Measurements from ENCODE around the gene GMNC.
A peak's percentile ranks its signal among the peaks of the same experiment; 100 is the strongest.
"Not testable (repeated sequence)": the region's sequence is repeated elsewhere in the genome, so short reads cannot be mapped to it uniquely, and the experiment has no call there.

Gene GMNC, protein sequence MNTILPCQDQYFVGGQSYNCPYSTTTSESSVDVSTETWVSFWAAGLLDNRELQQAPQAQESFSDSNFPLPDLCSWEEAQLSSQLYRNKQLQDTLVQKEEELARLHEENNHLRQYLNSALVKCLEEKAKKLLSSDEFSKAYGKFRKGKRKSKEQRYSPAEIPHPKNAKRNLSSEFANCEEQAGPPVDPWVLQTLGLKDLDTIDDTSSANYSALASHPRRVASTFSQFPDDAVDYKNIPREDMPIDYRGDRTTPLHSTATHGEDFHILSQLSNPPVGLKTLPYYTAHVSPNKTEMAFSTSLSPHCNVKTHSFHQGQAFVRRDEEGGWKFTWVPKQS

DNA sequence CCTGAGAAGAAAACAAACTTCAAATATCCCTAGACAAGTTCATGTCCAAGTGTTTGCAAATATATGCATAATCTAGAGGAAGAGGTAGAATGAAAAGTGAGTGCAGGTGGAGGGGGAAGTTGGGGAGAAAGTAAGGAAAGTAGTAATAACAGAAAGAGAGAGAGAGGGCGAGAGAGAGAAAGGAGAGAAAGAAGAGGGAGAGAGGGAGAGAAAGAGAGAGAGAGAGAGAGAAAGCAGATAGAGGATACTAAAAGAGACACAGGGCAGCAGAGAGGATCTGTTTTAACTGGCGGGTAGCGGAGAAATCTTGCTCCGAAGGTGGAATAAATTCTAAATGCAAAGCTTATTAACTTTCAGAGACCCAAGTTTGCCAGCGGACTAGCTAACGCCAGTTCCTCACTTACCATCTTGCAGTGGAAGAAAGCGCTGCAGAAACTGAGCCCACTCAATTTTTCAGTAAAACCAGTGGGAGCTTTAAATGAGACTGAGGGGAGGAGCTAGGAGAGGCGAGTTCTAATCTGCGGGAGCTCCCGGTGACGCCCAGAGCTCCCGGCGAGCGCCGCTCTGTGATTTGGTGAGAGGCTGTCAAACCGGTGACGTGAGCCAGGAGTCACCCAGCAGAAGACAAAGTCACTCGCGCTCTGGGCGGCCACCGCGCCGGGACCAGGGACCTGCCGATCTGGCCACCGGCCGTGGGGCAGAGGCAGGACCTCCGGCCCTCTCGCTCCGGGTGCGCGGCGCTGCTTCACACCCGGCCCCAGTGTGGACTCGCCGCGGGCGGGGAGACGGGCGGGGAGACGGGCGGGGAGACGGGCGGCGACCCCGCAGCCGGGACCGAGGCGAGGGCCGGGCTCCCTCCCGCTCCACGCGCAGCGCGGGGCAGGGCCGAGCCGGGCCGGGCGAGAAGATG lies at the start of gene GMNC:
Gene GMNC, minus strand, starts transcription at position 486 of the 910 bp plus-strand sequence. Its CDS starts 79 bp downstream, at position 407.
- DNase-seq: peak; percentile 71

DNA sequence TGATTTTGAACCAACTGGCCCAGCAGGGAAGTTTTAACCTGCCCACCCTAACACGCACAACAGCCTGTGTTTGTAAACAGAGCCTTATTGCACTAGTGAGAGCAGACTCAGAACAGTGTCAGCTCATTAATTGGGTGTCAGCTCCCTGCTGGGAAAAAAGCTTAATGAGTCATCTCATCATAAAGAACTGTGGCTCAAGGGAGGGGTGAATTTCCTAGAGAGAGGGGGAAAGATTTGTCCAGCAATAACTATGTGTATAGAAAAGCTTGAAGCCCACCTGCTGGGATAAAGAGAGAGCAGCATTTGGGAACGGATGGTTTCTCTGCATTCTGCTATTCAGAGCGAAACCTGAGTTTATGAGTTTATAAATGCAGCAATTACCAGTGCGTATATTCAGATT lies 48.9 kb upstream of the GMNC start:
- DNase-seq: no peak

DNA sequence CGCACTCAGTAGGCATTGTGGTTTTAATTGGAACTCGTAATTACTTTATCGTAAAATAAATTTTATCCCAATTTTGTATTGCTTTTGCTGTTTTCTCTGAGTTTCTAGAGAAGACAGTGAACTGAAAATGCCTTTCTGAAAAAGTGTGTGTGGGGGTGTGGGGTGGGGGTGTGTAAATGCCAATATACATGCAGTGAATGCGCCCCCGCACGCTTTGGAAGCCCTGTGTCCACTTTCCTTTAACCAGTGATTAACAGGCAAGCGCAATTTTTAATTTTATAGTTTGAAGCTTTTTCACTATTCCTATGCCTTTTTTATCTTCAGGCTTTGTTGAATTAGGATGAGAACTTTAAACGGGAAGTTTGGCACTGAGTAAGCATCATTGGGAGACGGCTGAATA lies 47.4 kb upstream of the GMNC start:
- no peak for DNase-seq

GRCh38 chr3:190903156-190903555 lies 40.7 kb upstream of the GMNC start:
- no peak for DNase-seq

DNA sequence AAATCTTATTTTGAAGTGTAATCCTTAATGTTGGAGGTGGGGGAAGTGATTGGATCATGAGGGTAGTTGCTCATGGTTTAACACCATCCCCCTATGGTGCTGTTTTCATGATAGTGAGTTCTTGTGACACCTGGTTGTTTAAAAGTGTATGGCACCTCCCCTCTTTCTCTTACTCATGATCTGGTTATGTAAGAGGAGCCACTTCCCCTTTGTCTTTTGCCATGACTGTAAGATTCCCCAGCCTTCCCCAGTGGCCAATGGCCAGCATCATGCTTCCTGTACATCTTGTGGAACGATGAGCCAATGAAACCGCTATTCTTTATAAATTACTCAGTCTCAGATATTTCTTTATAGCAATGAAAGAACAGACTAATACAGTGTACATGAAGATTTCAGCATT lies 39.8 kb upstream of the GMNC start:
- no peak for DNase-seq

DNA sequence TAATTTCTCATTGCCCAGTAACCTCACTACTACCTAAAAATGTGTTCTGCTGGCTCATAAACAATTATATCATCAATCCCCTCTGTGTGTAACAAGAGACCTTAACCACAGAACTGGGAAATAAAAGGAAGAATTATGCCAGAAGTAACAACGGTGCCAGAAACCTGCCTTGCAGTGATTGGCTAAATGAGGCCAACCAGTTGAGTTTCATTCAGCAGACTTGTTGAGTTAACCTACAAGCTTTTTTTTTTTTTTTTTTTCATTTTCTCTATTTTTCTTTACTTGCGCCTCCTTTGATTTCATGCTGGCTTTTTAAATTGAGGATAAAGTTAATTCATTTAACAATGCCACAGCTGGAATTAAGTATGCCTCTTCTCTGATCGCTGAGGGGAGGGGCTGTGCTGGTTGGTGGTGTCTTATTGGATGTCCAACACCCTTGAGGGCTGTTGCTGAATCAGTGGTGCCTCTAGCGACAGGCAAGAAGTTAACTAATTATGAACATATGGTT lies 30.0 kb upstream of the GMNC start:
- no peak for DNase-seq

- DNase-seq: no peak
Observed at GRCh38 chr3:190886945-190887344, 24.5 kb upstream of the GMNC start.

DNA sequence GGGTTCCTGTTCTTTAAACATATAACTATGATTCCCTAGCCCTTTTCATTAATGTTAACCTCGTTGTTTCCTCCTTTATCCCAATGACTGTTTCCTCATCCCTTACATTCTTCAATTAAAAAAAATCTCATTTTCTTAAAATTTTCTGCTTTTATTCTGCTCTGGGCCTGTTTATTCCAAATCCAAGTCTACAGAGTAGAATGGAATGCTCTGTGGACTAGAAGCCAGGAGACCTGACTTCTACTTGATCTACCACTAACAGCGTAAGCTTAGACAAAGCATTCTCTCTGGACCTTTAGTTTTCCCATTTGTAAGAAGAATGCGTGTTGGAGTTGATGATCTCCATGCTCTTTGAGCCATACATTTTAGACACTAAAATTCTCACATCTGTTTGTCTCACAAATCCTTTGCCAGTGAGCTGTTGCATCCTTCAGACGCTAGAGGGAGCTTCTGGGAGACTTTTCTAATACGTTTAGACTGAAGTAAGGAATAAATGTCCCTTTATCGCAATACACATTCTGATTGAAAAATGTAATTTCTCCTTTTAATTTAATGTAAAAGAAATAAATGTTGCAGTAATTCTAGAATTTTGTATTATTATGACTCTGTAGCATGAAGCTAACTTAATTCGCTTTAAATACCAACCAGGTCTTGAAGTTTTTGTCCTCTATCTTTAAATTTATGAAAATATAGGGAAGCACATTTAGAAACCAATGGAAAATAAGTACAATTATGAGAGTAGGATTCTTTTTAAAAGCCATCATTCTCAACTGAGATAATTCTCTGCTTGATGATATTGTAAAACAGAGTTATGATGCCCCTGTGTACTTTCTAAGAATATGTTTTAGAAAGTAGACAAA lies 21.7 kb upstream of the GMNC start:
- peak; percentile 55 for DNase-seq

DNA sequence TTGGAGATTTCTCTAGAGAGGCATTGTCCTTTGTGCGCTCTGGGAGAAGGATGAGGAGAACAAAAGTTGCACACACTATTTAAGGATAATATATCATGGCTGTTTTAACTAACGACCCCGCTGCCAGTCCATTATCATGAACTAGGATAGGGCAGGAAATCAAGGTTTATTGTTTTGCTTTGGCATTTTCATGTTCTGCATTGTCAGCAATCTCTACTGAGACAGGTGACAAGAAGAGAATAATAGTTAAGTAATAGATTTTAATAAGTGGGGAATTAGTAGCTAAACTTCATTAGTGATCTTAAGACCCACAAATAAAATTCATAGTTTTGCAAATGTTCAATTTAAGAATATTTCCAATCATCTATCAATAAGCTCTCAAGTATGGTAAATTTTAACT lies 20.6 kb upstream of the GMNC start:
- DNase-seq: no peak

DNA sequence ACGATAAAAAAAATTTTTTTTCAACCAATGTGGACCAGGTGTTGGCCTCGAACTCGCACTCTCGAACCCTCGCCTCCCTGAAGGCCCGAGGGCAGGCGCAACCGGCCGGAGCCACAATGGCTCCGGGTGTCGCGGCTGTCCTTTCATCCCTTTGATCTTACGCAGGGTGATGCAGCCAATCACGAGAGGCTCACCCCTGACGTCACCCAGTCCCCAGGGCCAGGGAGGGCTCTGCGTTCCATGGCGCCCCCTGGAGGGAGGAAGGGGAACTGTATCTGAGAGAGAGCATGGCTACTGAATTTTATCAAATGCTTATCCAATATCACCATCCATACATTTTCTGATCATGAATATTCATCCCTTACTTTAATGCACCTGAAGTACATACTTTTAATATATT lies 15.4 kb upstream of the GMNC start:
- DNase-seq: peak; percentile 37

DNA sequence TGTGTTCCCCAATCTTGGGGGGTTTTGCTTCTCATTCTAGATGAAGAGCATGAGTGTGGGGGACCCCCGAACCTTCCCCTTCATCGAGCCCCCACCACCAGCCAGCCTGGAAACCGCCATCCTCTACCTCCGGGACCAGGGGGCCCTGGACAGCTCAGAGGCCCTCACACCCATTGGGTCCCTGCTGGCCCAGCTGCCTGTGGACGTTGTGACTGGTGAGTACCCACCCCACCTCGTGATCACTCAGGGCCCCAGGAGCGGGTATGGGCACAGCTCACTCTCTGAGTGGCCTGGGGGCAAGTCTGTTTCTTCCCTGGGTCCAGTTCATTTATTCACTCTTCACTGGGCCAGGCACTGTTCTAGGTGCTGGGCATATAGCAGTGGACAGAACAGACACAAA lies 13.9 kb upstream of the GMNC start:
- not testable (repeated sequence) for DNase-seq

- DNase-seq: not testable (repeated sequence)
Observed at GRCh38 chr3:190875061-190875460, 12.6 kb upstream of the GMNC start.

GRCh38 chr3:190870127-190870526 lies 7.6 kb upstream of the GMNC start:
- DNase-seq: no peak

- no peak for DNase-seq
Observed at GRCh38 chr3:190867071-190867470, 4.6 kb upstream of the GMNC start.

DNA sequence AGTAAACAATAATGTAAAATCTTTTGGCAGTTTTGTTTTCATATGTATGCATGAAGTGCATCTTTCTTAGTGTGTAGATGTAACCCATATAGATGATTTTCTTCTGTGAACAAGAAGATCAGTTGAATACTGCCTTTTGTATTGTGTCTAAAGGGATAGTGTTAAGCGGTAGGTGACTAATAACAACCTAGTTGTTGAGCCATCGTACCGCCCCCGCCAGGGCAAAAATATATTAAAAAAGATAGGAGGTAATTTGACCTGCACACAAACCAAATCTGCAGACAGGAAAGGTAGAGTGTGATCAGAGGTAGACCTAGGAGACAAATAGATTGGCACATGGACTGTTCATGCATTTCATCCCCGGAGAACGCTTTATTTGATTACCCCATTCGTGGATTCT lies 3.3 kb upstream of the GMNC start:
- DNase-seq: no peak

- DNase-seq: no peak
Observed at GRCh38 chr3:190865419-190865818, 2.9 kb upstream of the GMNC start.

- no peak for DNase-seq
Observed at GRCh38 chr3:190864002-190864401, 1.5 kb upstream of the GMNC start.

DNA sequence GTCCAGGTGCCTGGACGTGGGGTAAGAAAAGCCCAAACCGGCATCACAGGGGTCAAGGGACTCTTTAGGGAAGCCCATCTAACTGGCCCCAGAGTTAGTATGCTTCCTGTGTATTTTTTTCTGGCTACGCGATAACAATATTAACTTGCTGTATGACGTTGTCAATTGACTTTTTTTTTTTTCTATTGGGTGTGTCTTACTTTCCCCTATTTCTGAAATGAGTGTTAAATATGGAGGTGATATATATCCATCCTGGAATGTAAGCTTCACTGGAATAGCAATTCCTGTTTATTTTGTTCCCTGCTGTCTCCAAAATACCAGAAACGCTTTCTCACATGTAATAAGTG lies 598 bp upstream of the GMNC start:
- DNase-seq: no peak

DNA sequence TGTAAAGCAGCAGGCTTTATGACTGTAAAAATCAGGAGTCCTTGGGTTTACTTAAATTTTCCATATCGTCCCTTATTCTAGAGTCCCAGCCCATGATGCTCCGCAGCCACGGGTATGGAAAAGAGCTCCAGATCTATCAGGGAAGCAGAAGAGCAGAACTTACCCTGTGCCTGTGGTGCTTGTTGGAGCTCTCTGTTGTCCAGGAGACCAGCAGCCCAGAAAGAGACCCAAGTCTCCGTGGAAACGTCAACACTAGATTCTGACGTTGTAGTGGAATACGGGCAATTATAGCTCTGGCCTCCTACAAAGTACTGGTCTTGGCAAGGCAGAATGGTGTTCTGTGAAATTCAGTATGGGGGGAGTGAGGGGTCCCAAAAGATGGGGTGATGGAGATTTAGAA lies 2.0 kb downstream of the GMNC start:
- DNase-seq: no peak

- no peak for DNase-seq
Observed at GRCh38 chr3:190855151-190855550, 7.3 kb downstream of the GMNC start.

- no peak for DNase-seq
Observed at GRCh38 chr3:190854062-190854461, 8.4 kb downstream of the GMNC start.

GRCh38 chr3:190853464-190853863 lies 9.0 kb downstream of the GMNC start:
- no peak for DNase-seq

DNA sequence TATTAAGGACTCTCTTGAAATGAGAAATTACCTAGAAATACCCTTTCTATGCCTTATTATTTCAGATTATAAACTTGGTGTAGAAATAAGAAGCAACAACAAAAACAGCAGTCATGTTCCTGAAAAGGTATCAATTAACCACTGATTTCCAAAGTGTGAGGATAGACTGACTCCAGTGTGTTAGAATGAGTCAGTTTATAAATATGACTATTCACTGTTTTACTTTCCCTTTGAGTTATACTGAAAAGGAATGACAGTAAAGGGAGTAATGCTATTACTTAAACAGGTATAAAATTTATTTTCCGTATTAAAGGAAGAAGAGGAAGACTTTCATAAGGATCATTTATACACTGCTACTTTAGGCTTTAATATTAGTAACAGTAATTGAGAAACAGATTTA lies 12.9 kb downstream of the GMNC start:
- no peak for DNase-seq
